NT2/D1 (cell line): ENCODE data around the gene RPLP1.

ENCODE experiments used
- SUZ12 ChIP-seq: IDR thresholded peaks from 2 replicates; pipeline ENCODE4 v1.6.1; 2011; ENCODE audit not compliant: insufficient read length, insufficient read depth; ENCODE audit errors: extremely low read depth
- ZNF274 ChIP-seq: IDR thresholded peaks from 2 replicates; pipeline ENCODE4 v1.6.1; 2011; ENCODE audit warnings: mild to moderate bottlenecking, low read depth, low read length

DNA sequence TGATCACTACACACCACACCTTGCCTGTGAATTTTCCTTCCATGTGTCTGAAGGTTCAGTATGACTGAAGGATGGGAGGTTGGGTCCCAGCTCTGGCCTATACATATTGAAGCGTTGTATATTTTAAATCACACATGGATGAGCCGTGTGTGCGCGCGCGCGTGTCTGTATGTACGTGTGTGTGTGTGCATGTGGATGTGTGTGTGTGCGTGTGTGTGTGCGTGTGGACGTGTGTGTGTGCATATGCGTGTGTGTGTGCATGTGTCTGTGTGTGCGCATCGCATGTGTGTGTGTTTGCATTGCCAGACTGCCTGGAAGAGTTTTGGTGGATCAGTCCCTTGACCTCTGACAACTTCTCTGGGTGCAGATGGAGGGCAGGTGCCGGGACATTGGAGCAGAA lies 45.7 kb downstream of the RPLP1 start:
- no peak for TF ChIP-seq ZNF274
- TF ChIP-seq SUZ12 = no peak
